Esophagus squamous epithelium (tissue), 4 donors: Measurements from ENCODE around the gene PVALEF.

ENCODE experiments used
- CTCF ChIP-seq, 6 experiments: fragments of 450-650 bp in 4 of 6; fragments of 200-600 bp in 2 of 6; sonication (generic) in 2 of 6; IDR thresholded peaks; one replicate each; pipeline ENCODE4 v1.5.1; 2016 to 2019; ENCODE audit warnings: antibody characterized with exemption in 6 of 6, mild to moderate bottlenecking in 4 of 6, moderate library complexity in 4 of 6
- POLR2A ChIP-seq, 4 donors: fragments of 450-650 bp; IDR thresholded peaks; one replicate each; pipeline ENCODE4 v1.6.1; 2017; ENCODE audit warnings: antibody characterized with exemption in 4 of 4, mild to moderate bottlenecking in 4 of 4, moderate library complexity in 3 of 4

GRCh38 chr17:81197409-81197795, 32.1 kb downstream of the PVALEF start:
- TF ChIP-seq CTCF (IDR thresholded peaks at IDR 0.05) = no peak
- no peak for TF ChIP-seq POLR2A (IDR thresholded peaks at IDR 0.05)
